Keratinocyte (primary cell): Measurements from ENCODE around the gene CCDC146.
"Not testable (repeated sequence)": the region's sequence is repeated elsewhere in the genome, so short reads cannot be mapped to it uniquely, and the experiment has no call there.

Source experiments
- CTCF ChIP-seq, 3 experiments: IDR thresholded peaks in 1 of 3; conservative IDR thresholded peaks in 1 of 3; optimal IDR thresholded peaks in 1 of 3; 2 replicates in 2 of 3; 3 replicates in 1 of 3; pipeline versions ENCODE3 to v1.5.1; 2011; ENCODE audit warnings: low read length in 3 of 3, mild to moderate bottlenecking in 3 of 3, moderate library complexity in 2 of 3, control low read depth in 1 of 3, inconsistent platforms in 1 of 3; ENCODE audit not compliant: insufficient read depth in 2 of 3; ENCODE audit errors: extremely low read depth in 1 of 3
- EZH2 ChIP-seq: IDR thresholded peaks from one replicate; pipeline ENCODE4 v1.6.1; 2012; ENCODE audit warnings: inconsistent platforms, mild to moderate bottlenecking, low read length, moderate library complexity

- not testable (repeated sequence) for TF ChIP-seq CTCF (optimal IDR thresholded peaks at IDR 0.05 in 1 of 3, IDR thresholded peaks at IDR 0.05 in 1 of 3, conservative IDR thresholded peaks at IDR 0.05 in 1 of 3; ENCODE audit: extremely low read depth in 1 of 3, insufficient read depth in 2 of 3, low read length in 3 of 3); EZH2
These were observed 4.6 kb downstream of the CCDC146 start for GRCh38 chr7:77127009-77127408.
